ENCODE measurements around the gene ZDHHC4. TPM values are rescaled to one million over a fixed set of nuclear protein-coding genes. Genes with fewer than 3 reads are reported as not detected.

The ZDHHC4 gene
- total and polyA plus RNA-seq, 2 of the 13 experiments (the other 11 are each of a cell fraction or from before 2014, with no cell fraction given): 83.2 to 188 TPM

DNA sequence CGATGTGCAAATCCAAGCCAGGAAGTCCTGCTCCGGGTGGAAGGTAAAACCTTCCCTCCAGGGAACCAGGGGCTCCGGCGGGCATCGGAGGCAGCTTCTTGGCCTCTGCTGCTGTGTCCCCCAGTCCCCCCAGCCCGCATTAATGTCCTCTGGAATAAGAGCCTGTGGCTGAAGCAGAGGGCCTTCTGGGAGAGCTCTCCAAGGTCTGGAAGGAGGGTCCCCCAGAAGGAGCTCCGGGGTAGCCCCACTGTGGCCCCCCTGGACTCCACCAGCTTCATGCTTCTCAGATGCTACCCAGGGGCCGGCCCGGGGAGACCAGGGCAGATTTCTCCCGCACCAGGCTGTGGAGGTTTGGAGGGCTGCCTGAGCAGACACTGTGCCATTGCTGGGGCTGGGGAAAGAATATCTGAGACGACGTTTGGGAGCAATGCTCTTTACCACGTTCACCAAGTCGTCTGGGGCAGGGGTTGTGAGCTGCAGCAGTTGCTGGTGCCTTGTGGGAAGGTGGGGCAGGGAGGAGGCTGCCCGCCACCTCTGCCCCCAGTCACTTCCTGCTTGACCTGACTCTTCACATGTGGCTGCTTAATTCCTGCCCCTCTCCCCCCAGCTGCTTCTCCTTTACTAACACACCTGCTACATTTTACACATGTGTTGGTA, 46.5 kb downstream of the ZDHHC4 start:
- ATAC-seq (no peak), DNase-seq (ENCODE audit: low spot score) (no peak), FAIRE-seq (no peak)
- intact Hi-C loops (cut with micrococcal nuclease; ENCODE audit: unreplicated experiment) (no loop called here), in situ Hi-C loops (cut with HindIII; ENCODE audit: extremely low pct_ligation_motif_present, low pct_unique_long_range_greater_than_20kb) (no loop called here)
- TSS peak; percentile 40 for BruUV-seq (replicated peaks)
- Histone ChIP-seq H3K9me3 (ENCODE audit: low read length) (no peaks in the 10 kb centered on the region), H3K27me3 (ENCODE audit: control insufficient read depth in 1 of 2, insufficient read depth in 2 of 2, low read length in 2 of 2) (no peaks in the 10 kb centered on the region), H3K79me2 (ENCODE audit: insufficient read depth, low read length) (no peaks in the 10 kb centered on the region), H3K27ac (ENCODE audit: extremely low read length, insufficient read depth, low read length) (no peak overlapping the region), H2AFZ (ENCODE audit: low read length) (no peak overlapping the region), H3K36me3 (replicated peaks in 1 of 2; ENCODE audit: control insufficient read depth in 1 of 2, insufficient read depth in 2 of 2, low read length in 2 of 2) (peaks cover 3 to 8% of the 10 kb centered on the region in 2 experiments; a peak in 4 of 5 replicates), H3K4me3 (replicated peaks in 1 of 3; ENCODE audit: insufficient read depth in 1 of 3, low read depth in 2 of 3, low read length in 3 of 3) (no peak overlapping the region), H4K20me1 (ENCODE audit: insufficient read depth, low read length) (no peaks in the 10 kb centered on the region), H3K4me2 (ENCODE audit: low read depth, low read length) (no peak overlapping the region), H3K4me1 (ENCODE audit: insufficient read depth, low read length) (no peaks in the 10 kb centered on the region), H3K9ac (ENCODE audit: insufficient read depth, low read depth, low read length) (no peak overlapping the region)
- ChIA-PET POLR2A (no interaction called here), CTCF (ENCODE audit: low intra/inter-chr PET ratio, low total read pairs) (no interaction called here)
- TF ChIP-seq PHF5A (CRISPR knock-in tag; IDR thresholded peaks at IDR 0.05; ENCODE audit: low read depth, unreplicated experiment): no peak
- no peak for TF ChIP-seq ZNF24 (IDR thresholded peaks at IDR 0.05)
- TF ChIP-seq REPIN1 (CRISPR knock-in tag; IDR thresholded peaks at IDR 0.05; ENCODE audit: borderline replicate concordance, low read depth): no peak
- TF ChIP-seq, protein P1, sequence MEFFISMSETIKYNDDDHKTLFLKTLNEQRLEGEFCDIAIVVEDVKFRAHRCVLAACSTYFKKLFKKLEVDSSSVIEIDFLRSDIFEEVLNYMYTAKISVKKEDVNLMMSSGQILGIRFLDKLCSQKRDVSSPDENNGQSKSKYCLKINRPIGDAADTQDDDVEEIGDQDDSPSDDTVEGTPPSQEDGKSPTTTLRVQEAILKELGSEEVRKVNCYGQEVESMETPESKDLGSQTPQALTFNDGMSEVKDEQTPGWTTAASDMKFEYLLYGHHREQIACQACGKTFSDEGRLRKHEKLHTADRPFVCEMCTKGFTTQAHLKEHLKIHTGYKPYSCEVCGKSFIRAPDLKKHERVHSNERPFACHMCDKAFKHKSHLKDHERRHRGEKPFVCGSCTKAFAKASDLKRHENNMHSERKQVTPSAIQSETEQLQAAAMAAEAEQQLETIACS (CRISPR knock-in tag; IDR thresholded peaks at IDR 0.05): no peak
- no peak for TF ChIP-seq ZSCAN9 (CRISPR knock-in tag; IDR thresholded peaks at IDR 0.05; ENCODE audit: borderline replicate concordance)
- no peak for TF ChIP-seq FOXO1 (CRISPR knock-in tag; IDR thresholded peaks at IDR 0.05)
- no peak for TF ChIP-seq ZNF256 (CRISPR knock-in tag; conservative IDR thresholded peaks at IDR 0.05)
- 83% methylated on average over 5 of the region's 15 CpGs for WGBS (ENCODE audit: low lambda C conversion rate)

DNA sequence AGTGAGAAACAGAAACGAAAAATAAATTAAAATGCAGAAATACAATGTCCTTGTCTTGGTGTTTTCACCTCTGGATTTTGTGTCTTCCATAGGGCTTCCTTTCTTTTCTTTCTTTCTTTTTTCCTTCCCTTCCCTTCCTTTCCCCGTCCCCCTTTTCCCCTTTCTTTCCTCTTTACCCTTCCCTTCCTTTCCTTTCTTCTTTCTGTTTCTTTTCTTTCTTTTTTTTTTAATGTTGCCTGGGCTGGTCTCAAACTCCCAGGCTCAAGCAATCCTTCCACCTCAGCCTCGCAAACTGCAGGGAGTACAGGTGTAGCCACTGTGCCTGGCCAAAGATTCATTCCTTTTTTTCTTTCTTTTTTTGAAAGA, 47.0 kb downstream of the ZDHHC4 start:
- FAIRE-seq: no peak
- 83% methylated on average over 3 of the region's 3 CpGs for WGBS (ENCODE audit: low lambda C conversion rate)
- no peak overlapping the region for H2AFZ ChIP-seq (ENCODE audit: low read length)

More for the DNA sequence above, 47.0 kb downstream of the ZDHHC4 start:
- intact Hi-C loops (cut with micrococcal nuclease; ENCODE audit: unreplicated experiment): no loop called here
- ChIA-PET POLR2A (no interaction called here), CTCF (ENCODE audit: low intra/inter-chr PET ratio, low total read pairs) (no interaction called here)
- DNase-seq (ENCODE audit: low spot score): no peak
- Histone ChIP-seq H3K9ac (ENCODE audit: insufficient read depth, low read depth, low read length) (no peak overlapping the region), H3K4me3 (replicated peaks in 1 of 3; ENCODE audit: insufficient read depth in 1 of 3, low read depth in 2 of 3, low read length in 3 of 3) (no peak overlapping the region), H3K4me2 (ENCODE audit: low read depth, low read length) (no peak overlapping the region), H3K4me1 (ENCODE audit: insufficient read depth, low read length) (no peaks in the 10 kb centered on the region), H4K20me1 (ENCODE audit: insufficient read depth, low read length) (no peaks in the 10 kb centered on the region), H3K79me2 (ENCODE audit: insufficient read depth, low read length) (no peaks in the 10 kb centered on the region), H3K36me3 (replicated peaks in 1 of 2; ENCODE audit: control insufficient read depth in 1 of 2, insufficient read depth in 2 of 2, low read length in 2 of 2) (peaks cover 3 to 8% of the 10 kb centered on the region in 2 experiments; a peak in 4 of 5 replicates), H3K9me3 (ENCODE audit: low read length) (no peaks in the 10 kb centered on the region), H3K27me3 (ENCODE audit: control insufficient read depth in 1 of 2, insufficient read depth in 2 of 2, low read length in 2 of 2) (no peaks in the 10 kb centered on the region), H3K27ac (ENCODE audit: extremely low read length, insufficient read depth, low read length) (no peak overlapping the region)
- no TSS peak for BruUV-seq (replicated peaks)
- no peak for ATAC-seq
- in situ Hi-C loops (cut with HindIII; ENCODE audit: extremely low pct_ligation_motif_present, low pct_unique_long_range_greater_than_20kb): no loop called here
- TF ChIP-seq ZNF850 (CRISPR knock-in tag; conservative IDR thresholded peaks at IDR 0.05) (no peak), RARA (CRISPR knock-in tag; IDR thresholded peaks at IDR 0.05) (no peak), HNRNPK (IDR thresholded peaks at IDR 0.05; ENCODE audit: low read depth, low read length, poor library complexity, severe bottlenecking) (peak; percentile 66), BCL6 (CRISPR knock-in tag; IDR thresholded peaks at IDR 0.05) (no peak)
